K562 (cell line): ENCODE results near the gene EPB41L4A. TPM values are rescaled to one million over a fixed set of nuclear protein-coding genes. Genes with fewer than 3 reads are reported as not detected.

Source experiments
- ARID2 ChIP-seq: fragments of 450-650 bp; IDR thresholded peaks from 2 replicates; pipeline ENCODE4 v1.6.1; 2017; ENCODE audit warnings: antibody characterized with exemption, mild to moderate bottlenecking
- CC2D1A ChIP-seq: fragments of 450-650 bp; IDR thresholded peaks from 2 replicates; pipeline ENCODE4 v1.6.1; 2017; ENCODE audit warnings: mild to moderate bottlenecking
- CREBBP ChIP-seq: IDR thresholded peaks from one replicate; pipeline ENCODE4 v1.6.1; 2012; ENCODE audit warnings: low read depth, mild to moderate bottlenecking, control low read depth, inconsistent platforms, low read length
- MYBL2 ChIP-seq, 2 experiments: fragments of 450-650 bp in 1 of 2; sonication (generic) in 1 of 2; formaldehyde crosslinking in 1 of 2; IDR thresholded peaks; 2 replicates each; pipeline versions ENCODE4 v1.6.1 to v1.8.1; 2017 to 2022; ENCODE audit warnings: borderline replicate concordance in 1 of 2, inconsistent platforms in 1 of 2, low read depth in 1 of 2, mild to moderate bottlenecking in 1 of 2, missing genetic modification reagents in 1 of 2, moderate library complexity in 1 of 2
- NFATC3 ChIP-seq: fragments of 450-650 bp; IDR thresholded peaks from 2 replicates; pipeline ENCODE4 v1.6.1; 2017; ENCODE audit warnings: mild to moderate bottlenecking
- PURB ChIP-seq: sonication (generic); formaldehyde crosslinking; IDR thresholded peaks from 2 replicates; pipeline ENCODE4 v1.9.0; 2021; ENCODE audit warnings: low read depth, mild to moderate bottlenecking, missing genetic modification reagents
- polyA plus RNA-seq, 8 experiments: library from polyadenylated mRNA; depleted of rRNA in 4 of 8; stranded (reverse) in 5 of 8; unstranded in 3 of 8; fragments of >200 nt; fragmentation: Nextera tagmentation in 2 of 8; fragmentation: Illumina TruSeq in 1 of 8; extraction: Ambion mirVana in 2 of 8; extraction: Trizol in 1 of 8; gene quantifications; 2 replicates each; pipeline versions ENCODE4 v1.2.1 to v1.2.3, GENCODE V29; 2011 to 2014; ENCODE audit warnings: inconsistent platforms in 1 of 8, missing spikeins in 1 of 8
- total RNA-seq, 7 experiments: library from RNA; depleted of rRNA in 6 of 7; stranded (reverse); fragments of >200 nt in 6 of 7; fragmentation: Illumina TruSeq in 2 of 7; extraction: Trizol in 2 of 7; gene quantifications; 2 replicates each; pipeline versions ENCODE4 v1.2.1 to v1.2.3, GENCODE V29; 2011 to 2021; ENCODE audit warnings: low replicate concordance in 1 of 7
- TF ChIP-seq, protein P1 (sequence below), 2 experiments: fragments of 450-650 bp in 1 of 2; IDR thresholded peaks; 2 replicates each; pipeline ENCODE4 v1.6.1; 2011 to 2017; ENCODE audit warnings: low read depth in 2 of 2, antibody characterized with exemption in 1 of 2, borderline replicate concordance in 1 of 2, low read length in 1 of 2, mild to moderate bottlenecking in 1 of 2, mixed read lengths in 1 of 2; ENCODE audit not compliant: control insufficient read depth in 1 of 2

The EPB41L4A gene
- total and polyA plus RNA-seq, 9 of the 15 experiments (the other 6 are each of a cell fraction or from before 2014, with no cell fraction given), result 0.04 to 0.35 (median 0.12) TPM; not detected in 3

DNA sequence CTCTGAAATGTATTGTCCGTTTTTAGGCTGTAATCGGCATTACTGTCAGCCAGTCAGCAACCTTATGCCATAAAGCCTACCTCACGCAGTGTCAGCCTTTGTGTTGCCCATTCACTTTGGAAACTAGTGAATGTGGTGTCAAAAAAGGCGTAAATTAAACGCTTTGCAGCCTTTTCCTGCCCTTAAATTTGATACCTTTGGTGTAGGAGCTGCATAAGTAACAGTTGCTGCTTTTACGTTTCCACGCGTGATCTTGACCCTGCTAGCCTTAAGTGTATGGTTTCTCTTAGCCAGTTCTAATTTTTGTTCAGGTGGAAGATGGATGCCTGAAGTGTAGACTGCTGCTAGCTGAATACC lies 257.7 kb downstream of the EPB41L4A start (continued):
- no peak for TF ChIP-seq CREBBP
- TF ChIP-seq ARID2, result no peak
- TF ChIP-seq, protein P1, sequence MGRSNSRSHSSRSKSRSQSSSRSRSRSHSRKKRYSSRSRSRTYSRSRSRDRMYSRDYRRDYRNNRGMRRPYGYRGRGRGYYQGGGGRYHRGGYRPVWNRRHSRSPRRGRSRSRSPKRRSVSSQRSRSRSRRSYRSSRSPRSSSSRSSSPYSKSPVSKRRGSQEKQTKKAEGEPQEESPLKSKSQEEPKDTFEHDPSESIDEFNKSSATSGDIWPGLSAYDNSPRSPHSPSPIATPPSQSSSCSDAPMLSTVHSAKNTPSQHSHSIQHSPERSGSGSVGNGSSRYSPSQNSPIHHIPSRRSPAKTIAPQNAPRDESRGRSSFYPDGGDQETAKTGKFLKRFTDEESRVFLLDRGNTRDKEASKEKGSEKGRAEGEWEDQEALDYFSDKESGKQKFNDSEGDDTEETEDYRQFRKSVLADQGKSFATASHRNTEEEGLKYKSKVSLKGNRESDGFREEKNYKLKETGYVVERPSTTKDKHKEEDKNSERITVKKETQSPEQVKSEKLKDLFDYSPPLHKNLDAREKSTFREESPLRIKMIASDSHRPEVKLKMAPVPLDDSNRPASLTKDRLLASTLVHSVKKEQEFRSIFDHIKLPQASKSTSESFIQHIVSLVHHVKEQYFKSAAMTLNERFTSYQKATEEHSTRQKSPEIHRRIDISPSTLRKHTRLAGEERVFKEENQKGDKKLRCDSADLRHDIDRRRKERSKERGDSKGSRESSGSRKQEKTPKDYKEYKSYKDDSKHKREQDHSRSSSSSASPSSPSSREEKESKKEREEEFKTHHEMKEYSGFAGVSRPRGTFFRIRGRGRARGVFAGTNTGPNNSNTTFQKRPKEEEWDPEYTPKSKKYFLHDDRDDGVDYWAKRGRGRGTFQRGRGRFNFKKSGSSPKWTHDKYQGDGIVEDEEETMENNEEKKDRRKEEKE (IDR thresholded peaks at IDR 0.05; ENCODE audit: borderline replicate concordance in 1 of 2, control insufficient read depth in 1 of 2, low read depth in 2 of 2, low read length in 1 of 2), result no peak
- no peak for TF ChIP-seq CC2D1A
- no peak for TF ChIP-seq MYBL2 (IDR thresholded peaks at IDR 0.05; ENCODE audit: low read depth)
- no peak for TF ChIP-seq MYBL2 (CRISPR knock-in tag; IDR thresholded peaks at IDR 0.05; ENCODE audit: borderline replicate concordance)
- TF ChIP-seq NFATC3, result no peak
- no peak for TF ChIP-seq PURB
